Prostate gland (tissue), 2 donors: ENCODE results near the gene ITPKB. TPM values are rescaled to one million over a fixed set of nuclear protein-coding genes. Genes with fewer than 3 reads are reported as not detected.

Source experiments
- DNase-seq: peaks from one replicate; pipeline ENCODE4 v3.0.0-alpha.2; 2019; ENCODE audit warnings: low spot score
- H3K27ac ChIP-seq, 2 donors: fragments of 200-600 bp; sonication (generic); 2 replicates each; pipeline ENCODE4 v1.5.1; 2017 to 2019
- H3K27me3 ChIP-seq: fragments of 200-600 bp; sonication (generic); replicated peaks from 2 replicates; pipeline ENCODE4 v1.5.1; 2019; ENCODE audit not compliant: insufficient read depth
- H3K36me3 ChIP-seq, 2 donors: fragments of 200-600 bp; sonication (generic); 1 replicate in 1 of 2; 2 replicates in 1 of 2; pipeline versions ENCODE4 v1.5.1 to v1.8.1; 2017 to 2019
- H3K4me1 ChIP-seq: fragments of 200-600 bp; sonication (generic); replicated peaks from 2 replicates; pipeline ENCODE4 v1.5.1; 2019
- H3K4me3 ChIP-seq, 2 donors: fragments of 200-600 bp; sonication (generic); 2 replicates each; pipeline ENCODE4 v1.5.1; 2017 to 2019
- H3K9me3 ChIP-seq: fragments of 200-600 bp; sonication (generic); 2 replicates; pipeline ENCODE4 v1.5.1; 2017
- CTCF ChIP-seq, 4 experiments: fragments of 200-600 bp in 2 of 4; fragments of 450-650 bp in 2 of 4; sonication (generic) in 2 of 4; IDR thresholded peaks; 1 replicate in 3 of 4; 2 replicates in 1 of 4; pipeline ENCODE4 v1.5.1; 2016 to 2019; ENCODE audit warnings: antibody characterized with exemption in 4 of 4, mild to moderate bottlenecking in 2 of 4, moderate library complexity in 2 of 4
- POLR2A ChIP-seq: fragments of 450-650 bp; IDR thresholded peaks from one replicate; pipeline ENCODE4 v1.6.1; 2016; ENCODE audit warnings: antibody characterized with exemption, mild to moderate bottlenecking
- POLR2AphosphoS5 ChIP-seq: sonication (generic); formaldehyde crosslinking; IDR thresholded peaks from one replicate; pipeline ENCODE4 v1.6.1; 2017; ENCODE audit warnings: antibody characterized with exemption
- WGBS: methylation state at CpG from one replicate; pipeline ENCODE4 v1.1.5; 2018; 5-methylcytosine and 5-hydroxymethylcytosine counted together
- intact Hi-C: fragments of 100-400 bp; cut with DNase I; formaldehyde crosslinking; loops from one replicate; pipeline ENCODE4 v1.14.2; 2022
- total RNA-seq, 2 donors: library from RNA; depleted of rRNA; stranded (reverse); fragments of >200 nt; gene quantifications; one replicate each; pipeline ENCODE4 v1.1.0, GENCODE V29; 2016

The ITPKB gene
- total RNA-seq, 2 donors from 2014 or later: 47.5 to 49.2 TPM

- H3K4me3 ChIP-seq: no peak overlapping the region
- H3K9me3 ChIP-seq: no peaks in the 10 kb centered on the region
- no peak overlapping the region for H3K27ac ChIP-seq
- WGBS: 62% methylated on average over 10 of the region's 10 CpGs
- intact Hi-C loops: loop anchor here (5.0 kb wide), 1 partner anchor 81 kb away; the partner anchor contains the start of gene STUM
- TF ChIP-seq CTCF (IDR thresholded peaks at IDR 0.05) (no peak), POLR2A (no peak), POLR2AphosphoS5 (no peak)
- no peaks in the 10 kb centered on the region for H3K27me3 ChIP-seq
- peaks cover 8% of the 10 kb centered on the region for H3K4me1 ChIP-seq
- no peak for DNase-seq
- H3K36me3 ChIP-seq: no peaks in the 10 kb centered on the region
Observed at GRCh38 chr1:226628612-226629155, 110.4 kb downstream of the ITPKB start.

- H3K27ac ChIP-seq: no peak overlapping the region
Observed at GRCh38 chr1:226627924-226628611, 111.0 kb downstream of the ITPKB start.

GRCh38 chr1:226627050-226627755, 111.9 kb downstream of the ITPKB start:
- DNase-seq: no peak
- no peak overlapping the region for H3K4me3 ChIP-seq
- H3K4me1 ChIP-seq: no peaks in the 10 kb centered on the region
- 88% methylated on average over 6 of the region's 6 CpGs for WGBS
- H3K27ac ChIP-seq: no peak overlapping the region
- intact Hi-C loops: loop anchor here (5.0 kb wide), 1 partner anchor 80 kb away; the partner anchor contains the start of gene STUM
- no peaks in the 10 kb centered on the region for H3K27me3 ChIP-seq
- H3K36me3 ChIP-seq: no peaks in the 10 kb centered on the region
- H3K9me3 ChIP-seq: no peaks in the 10 kb centered on the region
- no peak for TF ChIP-seq POLR2A
- no peak for TF ChIP-seq POLR2AphosphoS5
- TF ChIP-seq CTCF (IDR thresholded peaks at IDR 0.05): no peak

More at GRCh38 chr1:226627924-226628611, 111.0 kb downstream of the ITPKB start:
- no peak for DNase-seq
- TF ChIP-seq POLR2AphosphoS5 (no peak), CTCF (IDR thresholded peaks at IDR 0.05) (no peak), POLR2A (no peak)
- intact Hi-C loops: loop anchor here (5.0 kb wide), 1 partner anchor 81 kb away; the partner anchor contains the start of gene STUM
- Histone ChIP-seq H3K27me3 (no peaks in the 10 kb centered on the region), H3K4me3 (no peak overlapping the region), H3K4me1 (peaks cover 4% of the 10 kb centered on the region), H3K36me3 (no peaks in the 10 kb centered on the region), H3K9me3 (no peaks in the 10 kb centered on the region)
- WGBS: 78% methylated on average over 11 of the region's 11 CpGs

- Histone ChIP-seq H3K27me3 (no peaks in the 10 kb centered on the region), H3K4me3 (no peak overlapping the region), H3K36me3 (no peaks in the 10 kb centered on the region), H3K4me1 (no peaks in the 10 kb centered on the region), H3K9me3 (no peaks in the 10 kb centered on the region), H3K27ac (no peak overlapping the region)
- TF ChIP-seq POLR2A (no peak), POLR2AphosphoS5 (peak; percentile 35), CTCF (IDR thresholded peaks at IDR 0.05) (peak; percentile 90 to 93 (median 92))
- intact Hi-C loops: loop anchor here (5.0 kb wide), 1 partner anchor 79 kb away; the partner anchor contains the start of gene STUM
- 5% methylated on average over 11 of the region's 11 CpGs for WGBS
- peak; percentile 51 for DNase-seq
Observed at GRCh38 chr1:226626577-226626956, 112.5 kb downstream of the ITPKB start.
